Astrocyte (in vitro differentiated cells and primary cell): Measurements from ENCODE around the gene MCTP1. TPM values are rescaled to one million over a fixed set of nuclear protein-coding genes. Genes with fewer than 3 reads are reported as not detected.

Experiments
- DNase-seq: peaks from one replicate; pipeline ENCODE4 v3.0.0-alpha.2; 2010; ENCODE audit warnings: low read depth
- FAIRE-seq: peaks from 2 replicates; lab custom pipeline; 2011; peaks lifted over from hg19 to GRCh38; lab: Jason Lieb, UNC
- H2AFZ ChIP-seq: 2 replicates; pipeline ENCODE4 v1.6.0; 2012; ENCODE audit warnings: low read depth, low read length, inconsistent platforms
- H3K27ac ChIP-seq: 2 replicates; pipeline ENCODE4 v1.5.1; 2011; ENCODE audit warnings: low read depth, low read length, inconsistent platforms
- H3K27me3 ChIP-seq: 2 replicates; pipeline ENCODE4 v1.6.0; 2011; ENCODE audit warnings: low read length, inconsistent platforms; ENCODE audit not compliant: insufficient read depth
- H3K36me3 ChIP-seq: 2 replicates; pipeline ENCODE4 v1.5.1; 2011; ENCODE audit warnings: low read length, inconsistent platforms; ENCODE audit not compliant: insufficient read depth
- H3K4me1 ChIP-seq: 2 replicates; pipeline ENCODE4 v1.5.1; 2011; ENCODE audit warnings: low read length, inconsistent platforms; ENCODE audit not compliant: insufficient read depth
- H3K4me2 ChIP-seq: 2 replicates; pipeline ENCODE4 v1.6.0; 2012; ENCODE audit warnings: low read length, inconsistent platforms
- H3K4me3 ChIP-seq: 2 replicates; pipeline ENCODE4 v1.5.1; 2011; ENCODE audit warnings: low read depth, mild to moderate bottlenecking, low read length, inconsistent platforms; ENCODE audit not compliant: insufficient read depth
- H3K79me2 ChIP-seq: 2 replicates; pipeline ENCODE4 v1.6.0; 2012; ENCODE audit warnings: mild to moderate bottlenecking, low read length, inconsistent platforms; ENCODE audit not compliant: insufficient read depth
- H3K9ac ChIP-seq: 2 replicates; pipeline ENCODE4 v1.6.0; 2012; ENCODE audit warnings: mild to moderate bottlenecking, low read length, inconsistent platforms
- H3K9me3 ChIP-seq: 2 replicates; pipeline ENCODE4 v1.5.1; 2012; ENCODE audit warnings: low read depth, mild to moderate bottlenecking, low read length, inconsistent platforms; ENCODE audit not compliant: insufficient read depth
- H4K20me1 ChIP-seq: 2 replicates; pipeline ENCODE4 v1.6.0; 2012; ENCODE audit warnings: low read length, inconsistent platforms; ENCODE audit not compliant: insufficient read depth
- H3K27ac Mint-ChIP-seq: one replicate; pipeline ENCODE4 v1.8.0; 2021; ENCODE audit warnings: mild to moderate bottlenecking, mixed read lengths; ENCODE audit not compliant: unreplicated experiment
- H3K27me3 Mint-ChIP-seq: one replicate; pipeline ENCODE4 v1.8.0; 2021; ENCODE audit warnings: low read depth, mixed read lengths; ENCODE audit not compliant: unreplicated experiment
- H3K36me3 Mint-ChIP-seq: one replicate; pipeline ENCODE4 v1.8.0; 2021; ENCODE audit warnings: low read depth, mixed read lengths; ENCODE audit not compliant: unreplicated experiment
- H3K4me1 Mint-ChIP-seq: one replicate; pipeline ENCODE4 v1.8.0; 2021; ENCODE audit warnings: low read depth, mixed read lengths; ENCODE audit not compliant: unreplicated experiment
- H3K4me3 Mint-ChIP-seq: one replicate; pipeline ENCODE4 v1.8.0; 2021; ENCODE audit warnings: mild to moderate bottlenecking, moderate library complexity, mixed read lengths; ENCODE audit not compliant: unreplicated experiment
- H3K9me3 Mint-ChIP-seq: one replicate; pipeline ENCODE4 v1.8.0; 2021; ENCODE audit warnings: mild to moderate bottlenecking, mixed read lengths; ENCODE audit not compliant: unreplicated experiment
- EZH2 ChIP-seq: IDR thresholded peaks from 2 replicates; pipeline ENCODE4 v1.6.1; 2012; ENCODE audit warnings: mild to moderate bottlenecking, low read length, inconsistent platforms; ENCODE audit not compliant: insufficient read depth
- total RNA-seq: library from RNA; stranded (reverse); gene quantifications from 2 replicates; pipeline ENCODE4 v1.2.1, GENCODE V29; 2021
- TF ChIP-seq, protein P1 (sequence below): IDR thresholded peaks from 2 replicates; pipeline ENCODE4 v1.5.1; 2011; ENCODE audit warnings: low read depth, mild to moderate bottlenecking, inconsistent platforms, low read length, moderate library complexity; ENCODE audit not compliant: insufficient read depth

Gene MCTP1
- total RNA-seq, 1 donor from 2014 or later = 40.6 TPM

DNA sequence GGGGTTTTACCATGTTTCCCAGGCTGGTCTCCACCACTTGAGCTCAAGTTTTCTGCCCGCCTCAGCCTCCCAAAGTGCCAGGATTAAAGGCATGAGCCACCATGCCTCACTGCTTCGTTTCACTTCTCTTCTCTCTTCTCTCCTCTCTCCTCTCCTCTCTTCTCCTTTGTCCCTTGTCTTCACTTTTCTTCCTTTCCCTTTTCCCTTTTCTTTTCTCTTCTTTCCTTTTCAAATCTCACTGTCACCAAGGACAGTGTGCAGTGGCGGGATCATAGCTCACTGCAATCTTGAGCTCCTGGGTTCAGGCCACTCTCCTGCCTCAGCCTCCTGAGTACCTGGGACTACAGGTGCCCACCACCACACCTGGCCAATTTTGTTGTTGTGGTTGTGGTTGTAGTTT is 617.0 kb downstream of the MCTP1 start:
- Mint-ChIP-seq H3K27me3 (no peaks in the 10 kb centered on the region), H3K9me3 (no peaks in the 10 kb centered on the region), H3K27ac (no peak overlapping the region), H3K4me1 (no peaks in the 10 kb centered on the region), H3K4me3 (no peak overlapping the region), H3K36me3 (peaks cover 2% of the 10 kb centered on the region)
- Histone ChIP-seq H3K4me3 (no peak overlapping the region), H2AFZ (no peak overlapping the region), H3K4me2 (no peak overlapping the region), H3K4me1 (no peaks in the 10 kb centered on the region), H3K79me2 (no peaks in the 10 kb centered on the region), H3K27ac (no peak overlapping the region), H3K9me3 (no peaks in the 10 kb centered on the region), H3K9ac (no peak overlapping the region), H3K36me3 (no peaks in the 10 kb centered on the region), H3K27me3 (no peaks in the 10 kb centered on the region), H4K20me1 (no peaks in the 10 kb centered on the region)
- FAIRE-seq (no peak), DNase-seq (no peak)
- no peak for TF ChIP-seq EZH2
- TF ChIP-seq, protein P1, sequence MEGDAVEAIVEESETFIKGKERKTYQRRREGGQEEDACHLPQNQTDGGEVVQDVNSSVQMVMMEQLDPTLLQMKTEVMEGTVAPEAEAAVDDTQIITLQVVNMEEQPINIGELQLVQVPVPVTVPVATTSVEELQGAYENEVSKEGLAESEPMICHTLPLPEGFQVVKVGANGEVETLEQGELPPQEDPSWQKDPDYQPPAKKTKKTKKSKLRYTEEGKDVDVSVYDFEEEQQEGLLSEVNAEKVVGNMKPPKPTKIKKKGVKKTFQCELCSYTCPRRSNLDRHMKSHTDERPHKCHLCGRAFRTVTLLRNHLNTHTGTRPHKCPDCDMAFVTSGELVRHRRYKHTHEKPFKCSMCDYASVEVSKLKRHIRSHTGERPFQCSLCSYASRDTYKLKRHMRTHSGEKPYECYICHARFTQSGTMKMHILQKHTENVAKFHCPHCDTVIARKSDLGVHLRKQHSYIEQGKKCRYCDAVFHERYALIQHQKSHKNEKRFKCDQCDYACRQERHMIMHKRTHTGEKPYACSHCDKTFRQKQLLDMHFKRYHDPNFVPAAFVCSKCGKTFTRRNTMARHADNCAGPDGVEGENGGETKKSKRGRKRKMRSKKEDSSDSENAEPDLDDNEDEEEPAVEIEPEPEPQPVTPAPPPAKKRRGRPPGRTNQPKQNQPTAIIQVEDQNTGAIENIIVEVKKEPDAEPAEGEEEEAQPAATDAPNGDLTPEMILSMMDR = no peak

DNA sequence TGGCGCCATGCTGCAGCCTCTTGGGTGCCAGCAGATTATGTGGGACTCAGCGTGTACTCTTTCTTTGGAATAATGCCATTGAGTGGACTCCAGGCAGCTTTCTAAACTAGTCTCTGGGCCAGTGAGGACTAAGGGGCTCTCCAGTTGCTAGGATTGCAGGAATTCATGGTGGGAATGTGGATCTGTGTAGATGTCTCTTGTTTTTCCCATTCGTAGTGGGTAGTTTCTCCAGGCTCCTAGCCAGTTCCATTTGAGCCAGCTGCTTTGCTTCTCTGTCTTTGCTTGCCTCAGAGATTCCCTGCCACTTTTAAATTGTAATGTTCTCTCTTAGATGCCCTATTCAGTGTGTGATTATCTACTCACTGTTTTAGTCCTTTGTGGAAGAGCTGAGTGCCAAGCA is 623.8 kb downstream of the MCTP1 start:
- Histone ChIP-seq H3K4me1 (no peaks in the 10 kb centered on the region), H4K20me1 (no peaks in the 10 kb centered on the region), H3K27me3 (no peaks in the 10 kb centered on the region), H3K36me3 (no peaks in the 10 kb centered on the region), H3K9ac (no peak overlapping the region), H3K27ac (no peak overlapping the region), H2AFZ (no peak overlapping the region), H3K4me3 (no peak overlapping the region), H3K4me2 (no peak overlapping the region), H3K79me2 (peaks cover 12% of the 10 kb centered on the region), H3K9me3 (peaks cover 3% of the 10 kb centered on the region)
- H3K36me3 Mint-ChIP-seq = peaks cover 25% of the 10 kb centered on the region
- H3K27me3 Mint-ChIP-seq = no peaks in the 10 kb centered on the region
- FAIRE-seq (no peak), DNase-seq (no peak)
- no peak for TF ChIP-seq EZH2
- TF ChIP-seq, protein P1 = no peak
- H3K27ac Mint-ChIP-seq = no peak overlapping the region
- peaks cover 21% of the 10 kb centered on the region for H3K9me3 Mint-ChIP-seq
- H3K4me1 Mint-ChIP-seq = no peaks in the 10 kb centered on the region
- H3K4me3 Mint-ChIP-seq = no peak overlapping the region

DNA sequence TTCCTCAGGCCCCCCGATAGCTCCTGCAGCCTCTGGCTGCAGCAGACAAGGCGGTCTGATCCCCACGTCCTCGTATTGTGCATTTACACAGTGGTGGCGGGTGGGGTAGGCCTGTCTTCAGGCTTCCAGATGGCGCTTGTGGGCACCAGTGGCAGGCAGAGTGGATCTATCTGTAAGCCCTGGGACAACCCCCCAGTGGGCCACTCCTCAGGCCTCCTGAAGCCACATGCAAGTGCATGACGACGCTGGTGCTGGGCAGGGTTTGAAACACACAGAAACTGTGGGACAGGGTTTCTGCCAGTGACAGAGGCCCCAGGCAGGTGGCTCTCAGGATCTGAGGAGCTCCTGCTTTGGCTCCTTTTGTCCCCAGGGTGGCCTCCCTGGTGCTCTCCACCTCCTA is 624.4 kb downstream of the MCTP1 start:
- H3K4me1 Mint-ChIP-seq = no peaks in the 10 kb centered on the region
- no peak for TF ChIP-seq EZH2
- TF ChIP-seq, protein P1 = no peak
- H3K4me3 ChIP-seq = no peak overlapping the region
- no peaks in the 10 kb centered on the region for H3K27me3 Mint-ChIP-seq
- H3K36me3 ChIP-seq = no peaks in the 10 kb centered on the region
- H3K79me2 ChIP-seq = peaks cover 12% of the 10 kb centered on the region
- peaks cover 3% of the 10 kb centered on the region for H3K9me3 ChIP-seq
- no peak overlapping the region for H3K4me3 Mint-ChIP-seq
- peaks cover 21% of the 10 kb centered on the region for H3K9me3 Mint-ChIP-seq
- no peak overlapping the region for H3K27ac ChIP-seq
- H3K27me3 ChIP-seq = no peaks in the 10 kb centered on the region
- no peak overlapping the region for H2AFZ ChIP-seq
- peaks cover 30% of the 10 kb centered on the region for H3K36me3 Mint-ChIP-seq
- H4K20me1 ChIP-seq = no peaks in the 10 kb centered on the region
- H3K27ac Mint-ChIP-seq = no peak overlapping the region
- no peak for DNase-seq
- H3K4me2 ChIP-seq = no peak overlapping the region
- FAIRE-seq = no peak
- no peak overlapping the region for H3K9ac ChIP-seq
- no peaks in the 10 kb centered on the region for H3K4me1 ChIP-seq
